OCI-M2 (cell line): ENCODE results near the gene LAPTM5.

Experiments
- DNase-seq: peaks from one replicate; lab custom pipeline; 2025; ENCODE audit not compliant: unreplicated experiment; lab: John Stamatoyannopoulos, UW

The LAPTM5 gene

GRCh38 chr1:30732277-30732996, 25.1 kb downstream of the LAPTM5 start:
- DNase-seq: no peak

DNA sequence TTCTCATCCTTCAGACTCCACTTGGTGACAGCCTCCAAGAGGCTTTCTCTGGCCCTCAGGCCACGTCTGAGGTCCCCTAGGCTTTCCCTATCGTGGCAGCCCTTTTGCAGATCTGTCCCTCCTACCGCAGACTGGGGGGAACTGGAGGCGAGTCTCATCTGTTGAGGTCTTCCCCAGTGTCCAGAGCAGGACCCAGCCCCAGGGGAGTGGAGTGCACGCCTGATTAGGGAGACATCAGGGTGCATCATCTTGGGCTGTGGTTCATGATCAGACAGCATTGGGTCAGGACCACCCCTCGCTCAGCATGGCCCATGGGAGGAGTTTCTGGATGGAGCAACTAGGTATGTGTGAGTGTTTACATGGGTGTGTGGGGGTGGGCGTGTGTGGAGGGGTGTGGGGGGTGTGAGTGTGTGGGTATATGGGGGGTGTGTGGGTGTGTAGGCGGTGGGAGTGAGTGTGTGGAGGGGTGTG, 25.7 kb downstream of the LAPTM5 start:
- no peak for DNase-seq

DNA sequence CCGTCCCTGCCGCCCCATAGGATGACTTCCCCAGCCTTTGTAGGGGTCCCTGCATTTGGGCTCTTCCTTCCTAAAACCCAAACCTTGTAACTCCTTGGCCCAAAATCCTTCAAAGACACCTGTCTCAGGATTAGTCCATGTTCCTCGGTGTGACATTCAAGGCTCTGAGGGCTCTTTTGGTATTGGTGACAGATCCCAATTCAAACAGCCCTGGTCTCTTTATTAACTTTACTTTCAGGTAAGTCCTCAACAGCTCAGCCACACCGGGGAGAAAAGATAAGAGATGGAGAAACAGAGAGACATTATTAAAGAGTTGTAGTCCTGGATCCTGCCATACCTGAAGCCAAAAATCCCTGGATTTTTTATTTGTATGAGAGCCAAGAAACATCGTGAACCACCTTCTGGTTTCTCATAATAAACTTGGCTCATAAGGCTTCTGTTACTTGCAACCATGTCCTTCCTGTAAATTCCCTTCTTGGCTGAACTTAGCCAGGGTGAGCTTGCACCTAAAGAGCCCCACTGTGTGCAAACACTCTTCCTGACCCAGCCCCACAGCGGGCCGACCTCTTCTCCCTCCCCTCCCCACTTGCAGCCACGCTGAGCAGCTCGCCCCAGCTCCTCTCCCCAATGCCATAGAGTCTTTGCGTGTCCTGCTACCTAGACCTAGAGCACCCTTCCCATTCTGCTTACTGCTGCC, 26.3 kb downstream of the LAPTM5 start:
- DNase-seq: no peak

DNA sequence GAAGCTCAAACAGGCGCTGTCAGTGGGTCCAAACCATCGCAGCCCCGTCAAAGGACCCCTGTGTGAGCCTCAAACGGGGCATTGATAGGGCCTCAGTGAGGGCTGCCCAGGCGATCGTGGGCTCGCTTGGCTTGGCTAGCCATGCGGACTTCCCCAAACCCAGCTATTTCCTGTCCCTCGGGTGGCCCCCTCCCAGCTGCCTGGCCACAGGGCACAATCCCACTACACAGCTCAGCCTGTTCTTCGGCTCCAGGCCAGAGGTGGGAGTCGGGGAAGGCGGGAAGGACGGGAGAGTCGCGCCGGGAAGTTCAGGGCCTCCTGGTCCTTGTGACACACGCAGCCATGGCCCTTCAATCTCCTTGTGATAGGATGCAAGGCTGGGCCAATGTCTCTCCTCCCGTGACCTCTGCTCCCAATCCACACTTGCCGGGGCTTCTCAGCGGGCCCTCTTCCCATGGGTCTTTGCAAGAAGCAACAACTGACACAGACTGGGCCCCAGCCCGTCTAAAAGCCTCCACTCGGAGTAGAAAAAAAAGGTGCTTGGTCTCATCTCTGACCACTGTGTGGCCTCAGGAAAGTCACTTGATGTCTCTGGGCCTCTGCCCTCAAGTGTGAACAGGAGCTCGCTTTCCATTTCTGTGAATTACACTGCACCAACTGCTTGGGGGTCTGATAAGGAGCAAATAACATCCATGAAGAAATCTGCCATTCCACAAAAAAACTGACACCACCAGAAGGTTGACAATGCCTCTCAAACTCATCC, 27.0 kb downstream of the LAPTM5 start:
- no peak for DNase-seq

DNA sequence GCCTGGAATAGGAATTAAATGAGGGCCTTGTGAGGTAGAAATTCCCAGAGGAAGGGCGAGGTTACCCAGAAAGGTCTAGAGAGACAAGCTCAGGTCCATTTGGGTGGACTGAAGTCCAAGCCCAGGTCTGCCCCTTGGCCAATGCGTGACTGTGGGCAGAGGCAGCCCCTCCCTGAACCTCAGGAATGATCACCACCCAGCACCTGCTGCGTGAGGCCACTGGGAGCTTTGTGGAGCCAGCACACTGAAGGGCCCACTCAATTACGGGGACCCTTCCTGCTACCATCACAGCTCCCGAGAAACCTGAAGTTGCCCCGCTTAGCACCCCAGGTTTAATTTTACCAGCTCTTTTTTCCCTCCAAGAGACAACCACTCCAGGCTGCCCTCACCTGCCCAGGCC, 27.7 kb downstream of the LAPTM5 start:
- no peak for DNase-seq

GRCh38 chr1:30728832-30729638, 28.5 kb downstream of the LAPTM5 start:
- DNase-seq: no peak

DNA sequence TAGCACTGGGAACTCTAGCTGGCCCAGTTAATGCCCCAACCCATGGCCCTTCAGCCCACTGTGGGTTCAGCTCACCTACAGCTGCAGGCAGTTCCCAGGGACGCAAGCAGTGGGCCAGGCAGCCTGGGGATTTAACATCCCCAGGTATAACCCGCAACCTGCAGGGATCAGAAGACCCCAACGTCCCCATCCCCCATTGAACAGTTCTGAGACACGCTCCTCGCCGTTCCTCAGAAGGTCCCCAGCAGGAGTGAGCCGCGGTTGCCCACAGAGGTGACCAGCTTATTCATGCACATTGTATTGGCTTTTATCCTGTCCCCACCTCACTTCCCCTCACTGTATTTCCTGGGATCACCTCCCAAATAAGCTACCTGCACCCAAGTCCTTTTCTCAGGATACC, 29.2 kb downstream of the LAPTM5 start:
- DNase-seq: no peak

DNA sequence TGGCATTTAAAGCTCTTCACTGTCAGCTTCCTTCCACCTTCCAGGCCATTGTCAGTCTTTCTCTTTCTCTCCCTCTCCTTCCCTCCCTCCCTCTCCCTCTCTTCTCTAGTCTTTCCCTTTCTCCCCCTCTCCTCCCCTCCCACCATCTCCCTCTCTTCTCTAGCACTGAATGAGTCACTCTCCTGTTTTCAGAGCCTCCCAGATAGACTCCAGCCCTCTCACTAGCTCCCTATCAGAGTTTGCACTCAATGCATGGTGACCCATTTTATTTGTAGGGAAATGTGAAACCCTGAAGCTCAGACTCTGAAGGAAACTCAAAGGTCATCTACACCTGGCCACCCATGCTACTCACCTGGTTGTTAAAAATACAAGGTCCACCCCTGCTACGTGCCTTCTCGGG, 29.8 kb downstream of the LAPTM5 start:
- no peak for DNase-seq

- DNase-seq: no peak
Measured at GRCh38 chr1:30726773-30727684, 30.5 kb downstream of the LAPTM5 start.

DNA sequence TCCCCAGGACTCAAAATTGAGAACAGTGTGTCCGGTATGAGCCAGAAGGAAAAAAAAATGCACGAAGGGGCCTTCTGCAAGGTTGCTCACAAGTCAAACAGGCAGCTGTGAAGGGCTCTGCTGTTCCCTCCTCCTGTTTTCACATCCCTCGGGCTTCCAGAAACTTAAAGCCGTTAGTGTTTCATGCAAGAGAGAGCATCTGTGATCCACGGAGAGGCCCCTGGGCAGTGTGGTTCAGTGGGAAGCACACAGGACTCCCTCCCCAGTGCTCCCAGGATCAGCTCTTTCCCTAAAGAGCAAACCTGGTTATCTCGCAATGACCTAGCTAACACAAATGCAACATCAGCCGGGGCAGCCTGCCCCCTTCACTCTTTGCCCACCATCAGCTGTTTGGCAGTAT, 31.3 kb downstream of the LAPTM5 start:
- DNase-seq: no peak

GRCh38 chr1:30725450-30726095, 32.0 kb downstream of the LAPTM5 start:
- no peak for DNase-seq

DNA sequence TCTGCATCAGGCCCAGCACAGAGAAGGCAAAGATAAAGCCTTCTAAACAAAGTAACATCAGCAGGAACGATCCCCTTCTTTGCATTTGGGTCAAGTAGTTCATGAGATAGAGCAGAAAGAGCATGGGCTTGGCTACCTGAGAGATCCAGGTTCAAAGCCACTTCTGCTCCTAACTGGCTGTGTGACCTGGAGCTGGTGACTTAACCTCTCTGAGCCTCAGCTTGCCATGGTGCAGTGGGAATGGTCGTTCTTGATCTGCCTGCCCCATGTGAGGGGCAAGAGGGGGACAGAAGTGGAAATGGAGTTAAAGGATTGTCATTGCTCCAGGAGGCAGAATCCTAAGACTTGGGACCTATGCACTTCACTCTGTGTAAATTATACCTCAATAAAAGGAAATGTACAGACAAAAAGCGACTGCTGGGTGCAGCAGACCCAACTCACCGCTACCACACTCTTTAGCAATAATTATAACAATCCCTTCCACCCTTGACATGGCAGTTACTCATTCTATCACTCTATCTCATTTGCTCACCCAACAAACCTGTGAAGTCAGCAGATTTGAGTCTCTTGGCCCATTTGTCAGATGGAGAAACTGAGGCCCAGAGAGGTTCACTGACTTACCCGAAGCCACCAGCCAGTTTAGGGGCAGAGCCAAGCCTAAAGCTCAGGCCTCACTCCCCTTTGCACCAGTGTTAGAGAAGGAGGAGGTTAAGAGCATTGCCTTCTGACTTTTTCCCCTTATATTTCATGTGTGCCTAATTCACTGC, 32.7 kb downstream of the LAPTM5 start:
- no peak for DNase-seq

DNA sequence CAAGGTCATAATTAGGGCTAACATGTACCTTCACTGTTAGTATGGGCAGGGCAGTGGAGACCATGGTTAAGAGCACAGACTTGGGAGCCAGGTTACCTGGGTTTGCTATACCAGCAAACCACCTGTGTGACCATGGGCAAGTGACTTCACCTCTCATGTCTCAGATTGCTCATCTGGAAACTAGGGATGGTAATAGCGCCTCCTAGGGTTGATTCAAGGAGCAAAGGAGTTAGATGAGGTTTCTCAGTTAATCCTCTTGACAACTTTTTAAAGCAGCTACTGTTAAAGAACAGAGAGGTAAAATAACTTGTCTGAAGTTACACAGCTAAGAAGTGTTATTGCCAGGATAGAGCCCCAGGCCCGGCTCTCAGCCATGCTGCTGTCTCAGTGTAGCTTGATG, 33.4 kb downstream of the LAPTM5 start:
- DNase-seq: no peak

DNA sequence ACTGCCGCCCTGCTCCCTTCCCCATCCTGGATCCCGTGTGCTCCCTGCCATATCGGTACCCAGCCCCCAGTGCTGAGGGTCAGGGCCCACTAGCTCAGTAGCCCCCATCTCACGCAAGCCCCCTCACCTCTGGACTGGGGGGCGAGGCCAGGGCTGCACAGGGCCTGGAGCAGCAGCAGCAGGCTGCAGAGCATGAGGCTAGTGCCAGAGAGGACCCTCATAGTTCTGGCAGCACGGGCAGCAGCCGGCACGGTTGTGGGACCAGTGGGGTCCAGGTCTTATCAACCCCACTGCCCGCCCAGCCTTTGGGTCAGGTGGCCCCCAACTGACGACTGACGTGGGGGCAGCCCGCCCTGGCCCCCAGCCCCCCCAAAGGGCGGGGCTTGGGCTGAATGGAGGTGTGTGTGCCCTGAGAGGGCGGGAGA, 34.2 kb downstream of the LAPTM5 start, which contains the start of gene MATN1:
TSS of gene MATN1 (minus strand) at position 255 of the 425 bp plus-strand sequence. CDS start at position 221, 34 bp downstream.
- DNase-seq: no peak

DNA sequence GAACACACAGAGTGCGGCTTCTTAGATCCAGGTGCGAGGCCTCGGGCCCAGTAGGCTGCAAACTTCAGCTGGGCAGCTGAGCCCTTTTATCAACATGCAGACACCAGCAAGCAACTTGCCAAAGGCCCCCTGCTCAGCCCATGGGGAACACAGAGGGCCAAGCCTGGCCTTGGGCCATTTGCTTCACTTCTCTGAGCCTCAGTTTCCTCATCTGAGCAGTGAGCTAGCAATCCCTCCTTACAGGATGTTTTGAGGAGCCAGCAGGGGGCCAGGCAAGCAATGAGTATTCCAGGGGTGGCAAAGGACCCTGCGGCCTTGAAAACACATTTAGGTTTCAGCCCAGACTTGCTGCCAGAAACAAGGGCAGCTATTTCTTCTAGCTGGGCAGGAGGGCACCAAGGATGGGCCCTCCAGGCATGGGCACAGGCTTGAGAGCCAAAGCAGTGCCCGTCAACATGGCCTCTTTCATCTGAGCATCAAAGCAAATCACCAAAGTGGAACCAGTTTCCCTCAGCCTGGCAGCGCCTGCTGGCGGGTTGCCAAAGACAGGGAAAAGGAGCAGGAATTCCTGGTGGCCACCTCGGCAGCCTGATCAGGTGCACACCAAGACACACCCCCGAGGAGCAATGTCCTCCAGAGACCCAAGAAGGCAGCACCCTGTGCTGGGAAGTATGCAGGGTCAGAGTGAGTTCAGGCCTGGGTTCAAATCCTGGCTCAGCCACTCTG, 35.6 kb downstream of the LAPTM5 start:
- DNase-seq: no peak

- DNase-seq: no peak
Measured at GRCh38 chr1:30721341-30721793, 36.2 kb downstream of the LAPTM5 start.

DNA sequence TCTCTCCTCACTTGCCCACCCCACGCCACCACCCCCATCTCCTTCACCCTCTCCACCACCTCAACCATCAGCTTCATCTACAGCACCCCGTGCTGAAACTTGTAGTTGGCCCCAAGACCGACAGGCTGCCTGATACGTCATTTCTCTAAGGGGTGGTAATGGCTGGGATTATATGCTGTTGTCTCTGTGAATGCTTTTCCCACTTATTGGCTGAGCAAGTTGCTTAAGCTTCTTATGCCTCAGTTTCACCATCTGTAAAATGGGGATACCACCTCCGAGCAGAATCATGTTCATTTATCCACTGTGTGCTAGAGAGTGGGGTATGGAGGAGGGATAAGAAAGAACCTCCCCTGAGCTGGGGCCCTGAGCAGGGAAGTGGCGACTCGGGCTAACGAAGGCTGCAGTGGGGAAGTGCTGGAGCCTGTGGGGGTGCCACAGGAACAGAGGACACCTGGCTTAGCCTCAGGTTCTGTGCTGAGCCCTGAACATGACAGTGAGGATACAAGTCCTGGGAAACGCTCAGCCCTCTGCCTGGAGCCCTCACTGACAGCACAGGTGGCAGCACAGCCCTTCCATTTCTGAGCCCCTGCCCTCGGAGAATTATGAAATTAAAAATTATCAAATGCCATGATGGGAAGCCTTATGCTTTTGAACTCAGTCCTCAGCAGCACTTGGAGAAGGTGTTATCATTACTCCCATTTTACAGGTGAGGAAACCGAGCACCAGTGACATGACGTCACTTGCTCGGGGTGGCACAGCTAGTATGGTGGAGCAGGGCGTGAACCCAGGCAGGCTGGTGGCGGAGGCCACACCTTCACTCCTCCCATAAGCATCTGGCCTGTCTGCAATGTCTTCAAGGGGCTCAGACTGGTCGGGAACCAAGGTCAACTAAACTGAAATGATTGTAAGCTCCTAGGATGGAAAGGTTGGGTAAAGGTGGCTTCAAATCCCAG, 37.0 kb downstream of the LAPTM5 start:
- no peak for DNase-seq
